ENCODE data around the gene SRGAP3.

GRCh38 chr3:9244495-9245183, 4.8 kb downstream of the SRGAP3 start:
- TF ChIP-seq CTCF (IDR thresholded peaks at IDR 0.05) (no peak), EZH2 (IDR thresholded peaks at IDR 0.05; ENCODE audit: borderline replicate concordance, insufficient read depth, low read depth, low read length, poor library complexity, severe bottlenecking) (no peak)

Measured in B cell (primary cell).